Right atrium auricular region (tissue), 2 donors: ENCODE measurements around the gene KLB. TPM values are rescaled to one million over a fixed set of nuclear protein-coding genes. Genes with fewer than 3 reads are reported as not detected.

Experiments
- DNase-seq: peaks from one replicate; pipeline ENCODE4 v3.0.0-alpha.2; 2019; ENCODE audit warnings: low spot score
- H3K27ac ChIP-seq, 2 donors: fragments of 200-600 bp; sonication (generic); 1 replicate in 1 of 2; 2 replicates in 1 of 2; pipeline ENCODE4 v1.5.1; 2016 to 2019
- H3K27me3 ChIP-seq, 2 donors: fragments of 200-600 bp; sonication (generic); one replicate each; pipeline versions ENCODE4 v1.5.1 to v1.6.0; 2017 to 2019
- H3K36me3 ChIP-seq: fragments of 200-600 bp; sonication (generic); one replicate; pipeline ENCODE4 v1.5.1; 2016
- H3K4me1 ChIP-seq, 2 donors: fragments of 200-600 bp; sonication (generic); one replicate each; pipeline versions ENCODE4 v1.5.1 to v1.6.0; 2017 to 2019
- H3K4me3 ChIP-seq, 2 donors: fragments of 200-600 bp; sonication (generic); 1 replicate in 1 of 2; 2 replicates in 1 of 2; pipeline ENCODE4 v1.5.1; 2017 to 2019; ENCODE audit warnings: mild to moderate bottlenecking in 1 of 2, moderate library complexity in 1 of 2
- H3K9me3 ChIP-seq, 2 donors: fragments of 200-600 bp; sonication (generic); one replicate each; pipeline ENCODE4 v1.5.1; 2019
- CTCF ChIP-seq, 2 donors: fragments of 200-600 bp; sonication (generic); IDR thresholded peaks; one replicate each; pipeline ENCODE4 v1.5.1; 2019; ENCODE audit warnings: antibody characterized with exemption in 2 of 2
- total RNA-seq, 2 donors: library from RNA; depleted of rRNA; stranded (reverse); fragments of >200 nt; gene quantifications; one replicate each; pipeline ENCODE4 v1.1.0, GENCODE V29; 2016

Gene KLB
- total RNA-seq, 2 donors from 2014 or later, result 0.11 to 0.47 TPM

GRCh38 chr4:39464886-39465501 lies 58.3 kb downstream of the KLB start:
- no peak for DNase-seq
- Histone ChIP-seq H3K36me3 (peaks cover 37% of the 10 kb centered on the region), H3K27ac (no peak overlapping the region), H3K4me1 (peaks cover 0 to 6% of the 10 kb centered on the region in 2 donors), H3K27me3 (no peaks in the 10 kb centered on the region), H3K4me3 (no peak overlapping the region), H3K9me3 (no peaks in the 10 kb centered on the region)
- TF ChIP-seq CTCF (IDR thresholded peaks at IDR 0.05), result no peak

GRCh38 chr4:39466747-39467146 lies 60.0 kb downstream of the KLB start:
- Histone ChIP-seq H3K27ac (no peak overlapping the region), H3K4me3 (no peak overlapping the region), H3K4me1 (peaks cover 0 to 4% of the 10 kb centered on the region in 2 donors), H3K27me3 (no peaks in the 10 kb centered on the region), H3K9me3 (no peaks in the 10 kb centered on the region), H3K36me3 (peaks cover 34% of the 10 kb centered on the region)
- TF ChIP-seq CTCF (IDR thresholded peaks at IDR 0.05), result no peak
- DNase-seq, result no peak

GRCh38 chr4:39467464-39467863 lies 60.7 kb downstream of the KLB start:
- no peak overlapping the region for H3K27ac ChIP-seq
- H3K9me3 ChIP-seq, result no peaks in the 10 kb centered on the region
- no peaks in the 10 kb centered on the region for H3K27me3 ChIP-seq
- no peak for TF ChIP-seq CTCF (IDR thresholded peaks at IDR 0.05)
- H3K36me3 ChIP-seq, result peaks cover 36% of the 10 kb centered on the region
- H3K4me3 ChIP-seq, result no peak overlapping the region
- no peak for DNase-seq
- peaks cover 0 to 4% of the 10 kb centered on the region in 2 donors for H3K4me1 ChIP-seq

GRCh38 chr4:39469429-39470077 lies 62.8 kb downstream of the KLB start:
- TF ChIP-seq CTCF (IDR thresholded peaks at IDR 0.05), result peak; percentile 68 to 84
- peak; percentile 26 for DNase-seq
- H3K4me1 ChIP-seq, result peaks cover 0 to 4% of the 10 kb centered on the region in 2 donors
- no peaks in the 10 kb centered on the region for H3K27me3 ChIP-seq
- H3K27ac ChIP-seq, result peak overlapping the region in 1 of 2 donors; percentile 2
- peaks cover 33% of the 10 kb centered on the region for H3K36me3 ChIP-seq
- H3K9me3 ChIP-seq, result no peaks in the 10 kb centered on the region
- H3K4me3 ChIP-seq, result no peak overlapping the region

- Histone ChIP-seq H3K9me3 (no peaks in the 10 kb centered on the region), H3K4me3 (no peak overlapping the region), H3K36me3 (peaks cover 24% of the 10 kb centered on the region), H3K27ac (no peak overlapping the region), H3K27me3 (no peaks in the 10 kb centered on the region), H3K4me1 (peaks cover 0 to 4% of the 10 kb centered on the region in 2 donors)
- no peak for DNase-seq
- TF ChIP-seq CTCF (IDR thresholded peaks at IDR 0.05), result no peak
These were observed 63.7 kb downstream of the KLB start for GRCh38 chr4:39470402-39470801.
